GM12878 (cell line): ENCODE data around the gene MAGEA2B. TPM values are rescaled to one million over a fixed set of nuclear protein-coding genes. Genes with fewer than 3 reads are reported as not detected.

Experiments used
- ATAC-seq: fragments of 200-7000 bp; cut with Tn5 transposase; 3 replicates; pipeline ENCODE4 v1.9.1; 2020; ENCODE audit warnings: mild to moderate bottlenecking, moderate library complexity
- BruUV-seq: library from RNA; stranded (reverse); fragments of 400-500 nt; replicated peaks from 2 replicates; lab custom pipeline; 2021; lab: Mats Ljungman, UMichigan
- CTCF ChIA-PET: fragments of 300-600 bp; sonication (Branson Sonifier 250); formaldehyde crosslinking; extraction: SDS; loops from one replicate; lab custom pipeline; 2021; ENCODE audit warnings: inconsistent platforms; lab: Yijun Ruan, JAX
- POLR2A ChIA-PET: fragments of 350-600 bp; formaldehyde crosslinking; extraction: SDS; loops from one replicate; lab custom pipeline; 2021; ENCODE audit warnings: inconsistent platforms; lab: Charles Lee
- RAD21 ChIA-PET: fragments of 300-600 bp; sonication (Branson Sonifier 250); formaldehyde crosslinking; loops from one replicate; lab custom pipeline; 2023; ENCODE audit warnings: antibody characterized with exemption; ENCODE audit not compliant: unreplicated experiment; lab: Charles Lee
- SMC1A ChIA-PET: fragments of 300-600 bp; sonication (Branson Sonifier 250); formaldehyde crosslinking; loops from one replicate; lab custom pipeline; 2023; ENCODE audit not compliant: unreplicated experiment, uncharacterized antibody; lab: Charles Lee
- DNase-seq: peaks from one replicate; pipeline ENCODE4 v3.0.0-alpha.2; 2011; ENCODE audit warnings: low read depth, low spot score
- FAIRE-seq: peaks from 3 replicates; lab custom pipeline; 2011; peaks lifted over from hg19 to GRCh38; lab: Jason Lieb, UNC
- H2AFZ ChIP-seq: 2 replicates; pipeline ENCODE4 v1.6.0; 2011; ENCODE audit warnings: low read depth, low read length, control low read depth; ENCODE audit not compliant: control insufficient read depth
- H3K27ac ChIP-seq: 2 replicates; pipeline ENCODE4 v1.5.1; 2011; ENCODE audit warnings: control low read depth; ENCODE audit not compliant: control insufficient read depth, insufficient read depth
- H3K27me3 ChIP-seq, 2 experiments: replicated peaks in 1 of 2; 2 replicates each; pipeline versions ENCODE4 v1.6.0 to v1.6.1; 2011; ENCODE audit warnings: low read length in 1 of 2; ENCODE audit not compliant: control insufficient read depth in 2 of 2, insufficient read depth in 2 of 2
- H3K36me3 ChIP-seq, 2 experiments: 2 replicates each; pipeline ENCODE4 v1.5.1; 2011; ENCODE audit warnings: low read length in 1 of 2; ENCODE audit not compliant: control insufficient read depth in 2 of 2, insufficient read depth in 2 of 2
- H3K4me1 ChIP-seq: 2 replicates; pipeline ENCODE4 v1.6.1; 2011; ENCODE audit warnings: mild to moderate bottlenecking, low read length, moderate library complexity, mixed read lengths; ENCODE audit not compliant: control insufficient read depth, insufficient read depth
- H3K4me2 ChIP-seq: 2 replicates; pipeline ENCODE4 v1.6.0; 2011; ENCODE audit warnings: control low read depth; ENCODE audit not compliant: control insufficient read depth, insufficient read depth
- H3K4me3 ChIP-seq: fragments of 200-600 bp; sonication (generic); 2 replicates; pipeline ENCODE4 v1.5.1; 2016
- H3K79me2 ChIP-seq: 2 replicates; pipeline ENCODE4 v1.6.0; 2011; ENCODE audit warnings: low read length; ENCODE audit not compliant: control insufficient read depth, insufficient read depth
- H3K9ac ChIP-seq: 2 replicates; pipeline ENCODE4 v1.8.0; 2011; ENCODE audit warnings: low read length, control low read depth, mixed read lengths; ENCODE audit not compliant: control insufficient read depth, insufficient read depth
- H3K9me3 ChIP-seq: replicated peaks from 3 replicates; pipeline ENCODE4 v1.5.1; 2011; ENCODE audit warnings: mild to moderate bottlenecking, low read length; ENCODE audit not compliant: control insufficient read depth, insufficient read depth
- H4K20me1 ChIP-seq: 2 replicates; pipeline ENCODE4 v1.6.0; 2011; ENCODE audit not compliant: control insufficient read depth, insufficient read depth
- GATAD2B ChIP-seq: fragments of 450-650 bp; conservative IDR thresholded peaks from 2 replicates; pipeline ENCODE4 v1.6.1; 2017; ENCODE audit warnings: low read depth, mild to moderate bottlenecking, moderate library complexity
- IRF5 ChIP-seq: fragments of 450-650 bp; IDR thresholded peaks from 2 replicates; pipeline ENCODE4 v1.6.1; 2017; ENCODE audit warnings: borderline replicate concordance
- MEF2B ChIP-seq: fragments of 450-650 bp; IDR thresholded peaks from 2 replicates; pipeline ENCODE4 v1.6.1; 2018; ENCODE audit warnings: mild to moderate bottlenecking, moderate library complexity; ENCODE audit not compliant: partially characterized antibody, poor library complexity, severe bottlenecking
- MLLT1 ChIP-seq: fragments of 450-650 bp; IDR thresholded peaks from 2 replicates; pipeline ENCODE4 v1.6.1; 2016; ENCODE audit warnings: mild to moderate bottlenecking
- MYC ChIP-seq: IDR thresholded peaks from 2 replicates; pipeline ENCODE4 v1.6.1; 2011; ENCODE audit warnings: mild to moderate bottlenecking, low read length, moderate library complexity, inconsistent platforms; ENCODE audit not compliant: insufficient read depth, insufficient replicate concordance, insufficient read length, severe bottlenecking
- NRF1 ChIP-seq: conservative IDR thresholded peaks from 2 replicates; pipeline ENCODE4 v1.6.1; 2011; ENCODE audit warnings: mild to moderate bottlenecking, low read depth, low read length, improper control_type of control experiment
- PKNOX1 ChIP-seq: fragments of 450-650 bp; IDR thresholded peaks from 2 replicates; pipeline ENCODE4 v1.6.1; 2016; ENCODE audit warnings: mild to moderate bottlenecking
- POLR2AphosphoS5 ChIP-seq: IDR thresholded peaks from 2 replicates; pipeline ENCODE4 v1.6.1; 2011; ENCODE audit warnings: mild to moderate bottlenecking, low read length, inconsistent platforms
- SMAD5 ChIP-seq: IDR thresholded peaks from 2 replicates; pipeline ENCODE4 v1.6.1; 2016; ENCODE audit warnings: antibody characterized with exemption, low read depth
- SMC3 ChIP-seq: IDR thresholded peaks from 2 replicates; pipeline ENCODE4 v1.6.1; 2011; ENCODE audit warnings: low read length, improper control_type of control experiment, borderline replicate concordance
- STAT1 ChIP-seq: fragments of 450-650 bp; conservative IDR thresholded peaks from 2 replicates; pipeline ENCODE4 v1.6.1; 2014; ENCODE audit warnings: antibody characterized with exemption, mild to moderate bottlenecking
- TARDBP ChIP-seq: IDR thresholded peaks from 2 replicates; pipeline ENCODE4 v1.6.1; 2016; ENCODE audit warnings: borderline replicate concordance
- ZNF622 ChIP-seq: fragments of 450-650 bp; IDR thresholded peaks from 2 replicates; pipeline ENCODE4 v1.6.1; 2017; ENCODE audit warnings: mild to moderate bottlenecking, inconsistent platforms
- WGBS: methylation state at CpG from one replicate; pipeline ENCODE4 v1.1.6; 2016; ENCODE audit warnings: low lambda C conversion rate; ENCODE audit not compliant: insufficient replicate concordance, insufficient coverage; ENCODE audit errors: missing lambda C conversion rate; 5-methylcytosine and 5-hydroxymethylcytosine counted together
- in situ Hi-C: fragments of 300-500 bp; cut with MboI; formaldehyde crosslinking; loops from 9 replicates; pipeline ENCODE4 v1.14.3; 2018; ENCODE audit warnings: mixed read lengths
- intact Hi-C: fragments of 100-400 bp; cut with micrococcal nuclease; formaldehyde crosslinking; loops from one replicate; pipeline ENCODE4 v1.14.2; 2022; ENCODE audit not compliant: unreplicated experiment
- polyA plus RNA-seq, 11 experiments: library from polyadenylated mRNA; depleted of rRNA in 4 of 11; unstranded in 6 of 11; stranded (reverse) in 5 of 11; fragments of >200 nt; fragmentation: Nextera tagmentation in 4 of 11; fragmentation: Illumina TruSeq in 1 of 11; extraction: Ambion mirVana in 4 of 11; extraction: Trizol in 1 of 11; gene quantifications; 1 replicate in 1 of 11; 2 replicates in 10 of 11; pipeline versions ENCODE4 v1.2.1 to v1.2.3, GENCODE V29; 2011 to 2016; ENCODE audit warnings: inconsistent platforms in 2 of 11, missing spikeins in 2 of 11, low read depth in 1 of 11
- total RNA-seq, 4 experiments: library from RNA; depleted of rRNA in 3 of 4; stranded (reverse); fragments of >200 nt in 3 of 4; fragmentation: Illumina TruSeq in 1 of 4; extraction: Trizol in 1 of 4; gene quantifications; 2 replicates each; pipeline versions ENCODE4 v1.2.1 to v1.2.3, GENCODE V29; 2013 to 2021
- TF ChIP-seq, protein P1 (sequence below): fragments of 150-350 bp; IDR thresholded peaks from 2 replicates; pipeline ENCODE4 v1.6.1; 2014; ENCODE audit warnings: mild to moderate bottlenecking, low read depth, low read length

MAGEA2B gene
- total and polyA plus RNA-seq, 10 of the 15 experiments (the other 5 are each of a cell fraction or from before 2014, with no cell fraction given) = not detected

GRCh38 chrX:152738560-152738959, 24.1 kb downstream of the MAGEA2B start:
- ChIA-PET SMC1A (no interaction called here), RAD21 (no interaction called here), CTCF (no interaction called here), POLR2A (no interaction called here)
- H3K4me1 ChIP-seq = no peaks in the 10 kb centered on the region
- no peaks in the 10 kb centered on the region for H4K20me1 ChIP-seq
- no peak overlapping the region for H3K4me3 ChIP-seq
- TF ChIP-seq SMC3 (no peak), MEF2B (no peak), IRF5 (no peak), SMAD5 (no peak), NRF1 (no peak), GATAD2B (no peak), PKNOX1 (no peak), STAT1 (no peak), POLR2AphosphoS5 (no peak), MYC (no peak), TARDBP (no peak), ZNF622 (no peak), MLLT1 (no peak)
- TF ChIP-seq, protein P1, sequence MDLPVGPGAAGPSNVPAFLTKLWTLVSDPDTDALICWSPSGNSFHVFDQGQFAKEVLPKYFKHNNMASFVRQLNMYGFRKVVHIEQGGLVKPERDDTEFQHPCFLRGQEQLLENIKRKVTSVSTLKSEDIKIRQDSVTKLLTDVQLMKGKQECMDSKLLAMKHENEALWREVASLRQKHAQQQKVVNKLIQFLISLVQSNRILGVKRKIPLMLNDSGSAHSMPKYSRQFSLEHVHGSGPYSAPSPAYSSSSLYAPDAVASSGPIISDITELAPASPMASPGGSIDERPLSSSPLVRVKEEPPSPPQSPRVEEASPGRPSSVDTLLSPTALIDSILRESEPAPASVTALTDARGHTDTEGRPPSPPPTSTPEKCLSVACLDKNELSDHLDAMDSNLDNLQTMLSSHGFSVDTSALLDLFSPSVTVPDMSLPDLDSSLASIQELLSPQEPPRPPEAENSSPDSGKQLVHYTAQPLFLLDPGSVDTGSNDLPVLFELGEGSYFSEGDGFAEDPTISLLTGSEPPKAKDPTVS = no peak
- ATAC-seq (no peak), FAIRE-seq (no peak), DNase-seq (no peak)
- H3K4me2 ChIP-seq = no peak overlapping the region
- H3K36me3 ChIP-seq = no peaks in the 10 kb centered on the region
- in situ Hi-C loops (no loop called here), intact Hi-C loops (no loop called here)
- no peak overlapping the region for H2AFZ ChIP-seq
- no peak overlapping the region for H3K27ac ChIP-seq
- H3K79me2 ChIP-seq = no peaks in the 10 kb centered on the region
- no peaks in the 10 kb centered on the region for H3K9me3 ChIP-seq
- H3K27me3 ChIP-seq = no peaks in the 10 kb centered on the region
- H3K9ac ChIP-seq = no peak overlapping the region
- 33% methylated on average over 5 of the region's 5 CpGs for WGBS
- BruUV-seq = no TSS peak
